Esophagus (tissue), 2 donors: ENCODE data around the gene CDC42BPA. TPM values are rescaled to one million over a fixed set of nuclear protein-coding genes. Genes with fewer than 3 reads are reported as not detected.
"Not testable (repeated sequence)": the region's sequence is repeated elsewhere in the genome, so short reads cannot be mapped to it uniquely, and the experiment has no call there.

Source experiments
- H3K27ac ChIP-seq, 2 donors: one replicate each; pipeline ENCODE4 v1.5.1; 2013; ENCODE audit warnings: low read depth in 2 of 2, mild to moderate bottlenecking in 2 of 2, inconsistent platforms in 1 of 2, low read length in 1 of 2, moderate library complexity in 1 of 2
- H3K27me3 ChIP-seq, 2 donors: one replicate each; pipeline ENCODE4 v1.6.1; 2013; ENCODE audit warnings: low read length in 2 of 2, control low read depth in 1 of 2, mild to moderate bottlenecking in 1 of 2; ENCODE audit not compliant: insufficient read depth in 2 of 2, control insufficient read depth in 1 of 2
- H3K36me3 ChIP-seq, 2 donors: one replicate each; pipeline ENCODE4 v1.6.1; 2013; ENCODE audit warnings: low read length in 1 of 2; ENCODE audit not compliant: control insufficient read depth in 2 of 2, insufficient read depth in 2 of 2
- H3K4me1 ChIP-seq, 2 donors: one replicate each; pipeline ENCODE4 v1.6.1; 2013; ENCODE audit warnings: low read length in 1 of 2; ENCODE audit not compliant: control insufficient read depth in 2 of 2, insufficient read depth in 2 of 2
- H3K4me3 ChIP-seq, 2 donors: one replicate each; pipeline ENCODE4 v1.5.1; 2013; ENCODE audit warnings: low read length in 2 of 2, mild to moderate bottlenecking in 2 of 2, low read depth in 1 of 2, moderate library complexity in 1 of 2
- H3K9me3 ChIP-seq, 2 donors: one replicate each; pipeline ENCODE4 v1.6.1; 2013; ENCODE audit warnings: mild to moderate bottlenecking in 2 of 2, low read depth in 1 of 2, low read length in 1 of 2, moderate library complexity in 1 of 2; ENCODE audit not compliant: control insufficient read depth in 2 of 2, insufficient read depth in 1 of 2
- WGBS, 2 donors: extraction: QIAGEN DNeasy Blood & Tissue Kit; methylation state at CpG; one replicate each; pipeline ENCODE4 v1.1.7; 2013; 5-methylcytosine and 5-hydroxymethylcytosine counted together
- polyA plus RNA-seq, 2 donors: library from polyadenylated mRNA; stranded (reverse); fragments of 200-250 nt; gene quantifications; one replicate each; pipeline ENCODE4 v1.2.3, GENCODE V29; 2013
- donor health status: healthy with polysubstance abuse.
- donor health status: Bipolar disorder and iron deficiency.

CDC42BPA gene
- polyA plus RNA-seq, 2 donors: 2.5 to 3.6 TPM

- 90 to 96% methylated on average over 4 of the region's 4 CpGs for WGBS, 2 donors
- H3K9me3 ChIP-seq, H3K36me3 ChIP-seq, H3K27me3 ChIP-seq, H3K27ac ChIP-seq, H3K4me3 ChIP-seq, H3K4me1 ChIP-seq: not testable (repeated sequence)
Observed at GRCh38 chr1:227336136-227336535, 17.8 kb upstream of the CDC42BPA start.

GRCh38 chr1:227335242-227336020 lies 17.1 kb upstream of the CDC42BPA start:
- no peak overlapping the region for H3K4me3 ChIP-seq
- H3K9me3 ChIP-seq: peaks cover 0 to 3% of the 10 kb centered on the region in 2 donors
- no peaks in the 10 kb centered on the region for H3K36me3 ChIP-seq
- H3K27me3 ChIP-seq: no peaks in the 10 kb centered on the region
- 73 to 89% methylated on average over 5 of the region's 5 CpGs for WGBS, 2 donors
- H3K4me1 ChIP-seq: no peaks in the 10 kb centered on the region
- no peak overlapping the region for H3K27ac ChIP-seq

- Histone ChIP-seq H3K4me1 (no peaks in the 10 kb centered on the region), H3K27me3 (no peaks in the 10 kb centered on the region), H3K9me3 (peaks cover 0 to 3% of the 10 kb centered on the region in 2 donors), H3K27ac (no peak overlapping the region), H3K36me3 (no peaks in the 10 kb centered on the region), H3K4me3 (no peak overlapping the region)
- WGBS, 2 donors: 78 to 88% methylated on average over 4 of the region's 4 CpGs
Observed at GRCh38 chr1:227333423-227333822, 15.1 kb upstream of the CDC42BPA start.

- Histone ChIP-seq H3K9me3 (peaks cover 0 to 3% of the 10 kb centered on the region in 2 donors), H3K4me3 (no peak overlapping the region), H3K4me1 (no peaks in the 10 kb centered on the region), H3K27me3 (no peaks in the 10 kb centered on the region), H3K27ac (no peak overlapping the region), H3K36me3 (no peaks in the 10 kb centered on the region)
- 62 to 67% methylated on average over 8 of the region's 8 CpGs for WGBS, 2 donors
Observed at GRCh38 chr1:227330279-227331076, 12.2 kb upstream of the CDC42BPA start.

- 82 to 88% methylated on average over 6 of the region's 6 CpGs for WGBS, 2 donors
- no peaks in the 10 kb centered on the region for H3K36me3 ChIP-seq
- H3K4me3 ChIP-seq: no peak overlapping the region
- no peaks in the 10 kb centered on the region for H3K27me3 ChIP-seq
- peaks cover 0 to 4% of the 10 kb centered on the region in 2 donors for H3K9me3 ChIP-seq
- H3K27ac ChIP-seq: no peak overlapping the region
- no peaks in the 10 kb centered on the region for H3K4me1 ChIP-seq
Observed at GRCh38 chr1:227328405-227329019, 10.2 kb upstream of the CDC42BPA start.

GRCh38 chr1:227325156-227325555 lies 6.9 kb upstream of the CDC42BPA start:
- Histone ChIP-seq H3K36me3 (no peaks in the 10 kb centered on the region), H3K9me3 (peaks cover 0 to 3% of the 10 kb centered on the region in 2 donors), H3K4me1 (no peaks in the 10 kb centered on the region), H3K27me3 (no peaks in the 10 kb centered on the region), H3K4me3 (no peak overlapping the region), H3K27ac (no peak overlapping the region)
- WGBS, 2 donors: 94 to 96% methylated on average over 3 of the region's 3 CpGs

GRCh38 chr1:227323967-227324268 lies 5.6 kb upstream of the CDC42BPA start:
- H3K27ac ChIP-seq: no peak overlapping the region
- H3K36me3 ChIP-seq: no peaks in the 10 kb centered on the region
- H3K27me3 ChIP-seq: no peaks in the 10 kb centered on the region
- H3K4me1 ChIP-seq: no peaks in the 10 kb centered on the region
- no peak overlapping the region for H3K4me3 ChIP-seq
- H3K9me3 ChIP-seq: peaks cover 0 to 3% of the 10 kb centered on the region in 2 donors

- Histone ChIP-seq H3K27ac (no peak overlapping the region), H3K27me3 (no peaks in the 10 kb centered on the region), H3K4me3 (no peak overlapping the region), H3K9me3 (peaks cover 0 to 3% of the 10 kb centered on the region in 2 donors), H3K4me1 (no peaks in the 10 kb centered on the region), H3K36me3 (no peaks in the 10 kb centered on the region)
- 66 to 73% methylated on average over 9 of the region's 9 CpGs for WGBS, 2 donors
Observed at GRCh38 chr1:227323171-227323966, 5.1 kb upstream of the CDC42BPA start.

GRCh38 chr1:227322376-227322775 lies 4.1 kb upstream of the CDC42BPA start:
- no peaks in the 10 kb centered on the region for H3K4me1 ChIP-seq
- no peaks in the 10 kb centered on the region for H3K36me3 ChIP-seq
- no peaks in the 10 kb centered on the region for H3K27me3 ChIP-seq
- H3K27ac ChIP-seq: no peak overlapping the region
- H3K9me3 ChIP-seq: peaks cover 0 to 3% of the 10 kb centered on the region in 2 donors
- 89 to 92% methylated on average over 4 of the region's 4 CpGs for WGBS, 2 donors
- H3K4me3 ChIP-seq: no peak overlapping the region
